ENCODE measurements around the gene AKAP13.

Gene AKAP13

DNA sequence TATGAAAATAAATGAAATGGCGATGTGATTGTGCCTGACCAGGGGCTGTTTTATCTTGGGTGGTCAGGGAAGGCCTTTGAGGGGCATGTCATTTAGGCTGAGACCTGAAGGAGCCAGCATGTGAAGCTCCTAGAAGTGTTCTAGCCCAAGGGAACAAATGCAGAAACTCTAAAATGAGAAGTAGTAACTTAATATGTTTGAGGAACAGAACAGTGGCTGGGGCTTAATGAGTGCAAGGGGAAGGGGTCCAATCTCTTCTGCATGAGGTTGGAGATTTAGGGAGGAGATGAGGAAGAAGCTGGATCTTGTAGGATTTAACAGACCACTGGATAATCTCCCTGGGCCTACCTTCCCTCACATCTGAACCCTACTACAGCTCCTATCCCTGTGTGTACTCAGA lies 110.5 kb downstream of the AKAP13 start:
- H3K4me3 Mint-ChIP-seq, result no peak overlapping the region
- TF ChIP-seq, protein P1, sequence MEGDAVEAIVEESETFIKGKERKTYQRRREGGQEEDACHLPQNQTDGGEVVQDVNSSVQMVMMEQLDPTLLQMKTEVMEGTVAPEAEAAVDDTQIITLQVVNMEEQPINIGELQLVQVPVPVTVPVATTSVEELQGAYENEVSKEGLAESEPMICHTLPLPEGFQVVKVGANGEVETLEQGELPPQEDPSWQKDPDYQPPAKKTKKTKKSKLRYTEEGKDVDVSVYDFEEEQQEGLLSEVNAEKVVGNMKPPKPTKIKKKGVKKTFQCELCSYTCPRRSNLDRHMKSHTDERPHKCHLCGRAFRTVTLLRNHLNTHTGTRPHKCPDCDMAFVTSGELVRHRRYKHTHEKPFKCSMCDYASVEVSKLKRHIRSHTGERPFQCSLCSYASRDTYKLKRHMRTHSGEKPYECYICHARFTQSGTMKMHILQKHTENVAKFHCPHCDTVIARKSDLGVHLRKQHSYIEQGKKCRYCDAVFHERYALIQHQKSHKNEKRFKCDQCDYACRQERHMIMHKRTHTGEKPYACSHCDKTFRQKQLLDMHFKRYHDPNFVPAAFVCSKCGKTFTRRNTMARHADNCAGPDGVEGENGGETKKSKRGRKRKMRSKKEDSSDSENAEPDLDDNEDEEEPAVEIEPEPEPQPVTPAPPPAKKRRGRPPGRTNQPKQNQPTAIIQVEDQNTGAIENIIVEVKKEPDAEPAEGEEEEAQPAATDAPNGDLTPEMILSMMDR (IDR thresholded peaks at IDR 0.05; ENCODE audit: unreplicated experiment in 3 of 3), result no peak
- H3K27ac Mint-ChIP-seq, result peak overlapping the region; percentile 28 to 89 (median 52)
- H3K9me3 Mint-ChIP-seq, result no peaks in the 10 kb centered on the region
- H3K36me3 Mint-ChIP-seq (ENCODE audit: low read depth), result peaks cover 4% of the 10 kb centered on the region
- peaks cover 67% of the 10 kb centered on the region for H3K4me1 Mint-ChIP-seq
- H3K27me3 Mint-ChIP-seq (ENCODE audit: low read depth), result peaks cover 3% of the 10 kb centered on the region

DNA sequence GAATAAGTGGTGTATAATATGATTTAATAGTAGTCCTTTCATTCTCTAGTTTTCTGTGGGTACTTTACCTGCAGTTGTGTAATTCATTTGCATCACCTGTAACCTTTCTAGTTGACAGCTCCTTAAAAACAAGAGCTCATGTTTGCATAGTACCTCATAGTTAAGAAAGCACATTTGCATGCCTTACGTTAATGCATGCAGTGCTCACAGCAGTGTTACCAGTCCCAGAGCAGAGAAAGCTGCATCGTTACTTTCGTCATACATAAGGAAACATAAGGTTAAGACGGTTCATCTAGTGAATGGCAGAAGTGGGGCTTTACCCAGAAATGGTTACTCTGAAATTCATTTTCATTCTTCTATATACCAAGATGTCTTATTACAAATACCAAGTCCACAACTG lies 111.3 kb downstream of the AKAP13 start:
- Mint-ChIP-seq H3K36me3 (ENCODE audit: low read depth) (peaks cover 4% of the 10 kb centered on the region), H3K9me3 (no peaks in the 10 kb centered on the region), H3K4me3 (no peak overlapping the region), H3K4me1 (peaks cover 72% of the 10 kb centered on the region), H3K27ac (peak overlapping the region in 1 of 3 experiments; percentile 79), H3K27me3 (ENCODE audit: low read depth) (peaks cover 3% of the 10 kb centered on the region)
- TF ChIP-seq, protein P1 (IDR thresholded peaks at IDR 0.05; ENCODE audit: unreplicated experiment in 3 of 3), result no peak

DNA sequence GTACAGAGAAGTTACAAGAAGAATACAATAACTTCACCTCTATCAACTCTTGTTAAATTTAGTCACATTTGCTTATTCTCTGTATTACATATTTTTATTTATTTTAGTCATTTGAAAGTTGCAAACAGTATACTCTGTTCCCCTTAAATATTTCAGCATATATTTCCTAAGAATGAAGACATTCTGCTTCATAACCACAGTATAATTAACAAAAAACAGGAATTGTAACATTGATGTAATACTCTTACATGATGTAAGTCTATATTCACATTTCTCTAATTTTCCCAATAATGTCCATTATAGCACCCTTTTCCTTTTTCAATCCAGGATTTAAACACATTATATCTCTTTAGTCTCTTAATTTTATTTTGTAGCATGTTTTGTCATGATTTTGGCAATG lies 112.0 kb downstream of the AKAP13 start:
- H3K4me1 Mint-ChIP-seq, result peaks cover 74% of the 10 kb centered on the region
- H3K9me3 Mint-ChIP-seq, result no peaks in the 10 kb centered on the region
- H3K4me3 Mint-ChIP-seq, result no peak overlapping the region
- TF ChIP-seq, protein P1 (IDR thresholded peaks at IDR 0.05; ENCODE audit: unreplicated experiment in 3 of 3), result no peak
- H3K27me3 Mint-ChIP-seq (ENCODE audit: low read depth), result peaks cover 3% of the 10 kb centered on the region
- peaks cover 4% of the 10 kb centered on the region for H3K36me3 Mint-ChIP-seq (ENCODE audit: low read depth)
- no peak overlapping the region for H3K27ac Mint-ChIP-seq

DNA sequence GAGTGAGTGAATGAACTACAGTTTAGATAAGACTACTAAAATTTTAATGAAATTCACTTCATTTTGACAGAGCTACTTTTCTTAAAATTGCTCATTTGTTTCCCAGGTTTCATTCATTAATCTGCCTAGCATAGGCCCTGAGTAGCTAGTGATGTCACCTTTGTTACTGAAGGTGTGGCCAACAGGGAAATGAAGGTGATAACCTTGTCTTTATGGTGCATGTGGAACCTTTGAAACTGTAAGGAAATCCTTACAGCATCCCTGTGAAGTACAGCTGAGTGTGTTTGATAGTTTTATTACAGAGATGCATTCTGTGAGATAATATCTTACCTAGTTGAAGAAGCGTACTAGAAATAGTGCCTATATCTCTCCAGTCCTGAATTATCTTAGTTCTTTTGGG lies 112.9 kb downstream of the AKAP13 start:
- TF ChIP-seq, protein P1 (IDR thresholded peaks at IDR 0.05; ENCODE audit: unreplicated experiment in 3 of 3), result no peak
- no peak overlapping the region for H3K4me3 Mint-ChIP-seq
- H3K27me3 Mint-ChIP-seq (ENCODE audit: low read depth), result no peaks in the 10 kb centered on the region
- no peaks in the 10 kb centered on the region for H3K9me3 Mint-ChIP-seq
- H3K36me3 Mint-ChIP-seq (ENCODE audit: low read depth), result no peaks in the 10 kb centered on the region
- peaks cover 77% of the 10 kb centered on the region for H3K4me1 Mint-ChIP-seq
- peak overlapping the region; percentile 45 to 95 (median 70) for H3K27ac Mint-ChIP-seq

DNA sequence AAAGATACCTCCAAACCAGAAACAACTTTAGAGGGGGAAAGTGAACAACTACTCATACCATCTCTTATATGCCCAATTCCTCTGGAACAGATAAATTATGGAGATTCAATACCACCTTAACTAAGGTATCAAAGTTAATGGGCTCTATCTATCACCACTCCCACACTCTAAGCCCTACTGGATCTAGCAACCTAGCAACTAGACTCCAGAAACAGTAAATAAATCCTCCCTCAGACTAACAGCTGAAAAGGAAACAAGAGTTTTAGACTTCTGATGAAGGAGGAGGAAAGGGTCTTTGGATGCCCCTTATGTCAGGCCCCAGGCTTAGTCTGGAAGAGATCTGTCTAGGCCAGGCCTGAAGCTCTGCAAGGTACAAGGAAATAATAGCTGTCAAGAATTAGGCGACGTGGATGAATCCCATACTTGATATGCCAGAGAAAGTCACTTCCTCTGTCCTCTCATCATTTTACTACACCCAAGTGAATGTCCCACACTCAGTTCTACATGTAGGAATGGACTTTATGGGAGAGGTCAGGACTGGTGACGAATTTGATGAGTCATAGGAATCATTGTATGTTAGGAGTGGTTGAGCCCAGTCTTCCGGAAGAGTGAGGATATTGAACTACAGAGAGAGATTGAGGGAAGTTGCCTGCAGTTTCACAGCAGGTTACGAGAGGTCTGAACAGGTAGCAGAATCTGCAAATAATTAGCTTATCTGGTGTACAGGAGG lies 113.8 kb downstream of the AKAP13 start:
- Mint-ChIP-seq H3K9me3 (no peaks in the 10 kb centered on the region), H3K4me1 (peaks cover 78% of the 10 kb centered on the region), H3K36me3 (ENCODE audit: low read depth) (no peaks in the 10 kb centered on the region), H3K4me3 (peak overlapping the region in 2 of 3 experiments; percentile 3 to 7), H3K27ac (peak overlapping the region; percentile 70 to 95 (median 73)), H3K27me3 (ENCODE audit: low read depth) (no peaks in the 10 kb centered on the region)
- TF ChIP-seq, protein P1 (IDR thresholded peaks at IDR 0.05; ENCODE audit: unreplicated experiment in 3 of 3), result no peak

DNA sequence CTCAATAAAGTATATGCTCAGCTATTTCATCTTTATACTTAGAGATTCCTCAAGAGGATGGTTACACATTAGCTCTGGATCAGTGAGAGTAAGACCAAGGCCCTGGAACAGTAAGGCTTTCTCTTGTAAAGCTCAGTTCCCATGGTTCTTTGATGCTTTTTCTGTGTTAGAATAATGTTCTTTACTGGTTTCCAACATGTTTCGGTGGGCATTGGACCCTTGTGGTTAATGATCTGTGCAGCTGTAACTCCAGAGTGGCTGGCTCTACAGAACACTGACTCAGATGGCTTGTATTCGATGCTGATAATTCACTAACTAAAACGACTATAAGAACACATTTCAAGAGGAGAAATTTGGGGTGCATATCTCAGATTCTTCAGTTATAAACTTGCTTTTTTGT lies 114.7 kb downstream of the AKAP13 start:
- Mint-ChIP-seq H3K4me3 (peak overlapping the region in 1 of 3 experiments; percentile 35), H3K27me3 (ENCODE audit: low read depth) (no peaks in the 10 kb centered on the region), H3K4me1 (peaks cover 79% of the 10 kb centered on the region), H3K27ac (peak overlapping the region; percentile 70 to 95 (median 90)), H3K9me3 (no peaks in the 10 kb centered on the region), H3K36me3 (ENCODE audit: low read depth) (no peaks in the 10 kb centered on the region)
- TF ChIP-seq, protein P1 (IDR thresholded peaks at IDR 0.05; ENCODE audit: unreplicated experiment in 3 of 3), result no peak
